GM21526 (cell line): Measurements from ENCODE around the gene SLC5A9.
A peak's percentile ranks its signal among the peaks of the same experiment; 100 is the strongest.
"Not testable (repeated sequence)": the region's sequence is repeated elsewhere in the genome, so short reads cannot be mapped to it uniquely, and the experiment has no call there.

Source experiments
- ATAC-seq: cut with Tn5 transposase; IDR thresholded peaks from one replicate; pipeline ENCODE4 v1.9.1; 2021; ENCODE audit warnings: moderate library complexity; ENCODE audit not compliant: unreplicated experiment, low FRiP score

The SLC5A9 gene

GRCh38 chr1:48235652-48236051, 13.1 kb downstream of the SLC5A9 start:
- ATAC-seq, result no peak

GRCh38 chr1:48236716-48237470, 14.4 kb downstream of the SLC5A9 start:
- ATAC-seq, result peak; percentile 74

- no peak for ATAC-seq
Measured at GRCh38 chr1:48242141-48242736, 19.7 kb downstream of the SLC5A9 start.

GRCh38 chr1:48245106-48245505, 22.6 kb downstream of the SLC5A9 start:
- no peak for ATAC-seq

GRCh38 chr1:48246727-48247126, 24.2 kb downstream of the SLC5A9 start:
- no peak for ATAC-seq

GRCh38 chr1:48248356-48248755, 25.8 kb downstream of the SLC5A9 start:
- ATAC-seq, result no peak

GRCh38 chr1:48249868-48250267, 27.4 kb downstream of the SLC5A9 start:
- no peak for ATAC-seq

GRCh38 chr1:48250572-48250971, 28.1 kb downstream of the SLC5A9 start:
- ATAC-seq, result no peak

- ATAC-seq, result no peak
Measured at GRCh38 chr1:48251323-48251722, 28.8 kb downstream of the SLC5A9 start.

GRCh38 chr1:48251821-48252220, 29.3 kb downstream of the SLC5A9 start:
- ATAC-seq, result no peak

GRCh38 chr1:48254254-48254653, 31.7 kb downstream of the SLC5A9 start:
- no peak for ATAC-seq

GRCh38 chr1:48258106-48258505, 35.6 kb downstream of the SLC5A9 start:
- ATAC-seq, result no peak

GRCh38 chr1:48261881-48262400, 39.4 kb downstream of the SLC5A9 start:
- ATAC-seq, result no peak

GRCh38 chr1:48263041-48263440, 40.5 kb downstream of the SLC5A9 start:
- ATAC-seq, result no peak

- no peak for ATAC-seq
Measured at GRCh38 chr1:48266576-48266975, 44.1 kb downstream of the SLC5A9 start.

GRCh38 chr1:48277437-48277836, 54.9 kb downstream of the SLC5A9 start:
- not testable (repeated sequence) for ATAC-seq

GRCh38 chr1:48282329-48282728, 59.8 kb downstream of the SLC5A9 start:
- not testable (repeated sequence) for ATAC-seq

GRCh38 chr1:48284696-48285420, 62.3 kb downstream of the SLC5A9 start:
- not testable (repeated sequence) for ATAC-seq

- no peak for ATAC-seq
Measured at GRCh38 chr1:48285525-48285924, 63.0 kb downstream of the SLC5A9 start.

GRCh38 chr1:48291421-48291820, 68.9 kb downstream of the SLC5A9 start:
- no peak for ATAC-seq

GRCh38 chr1:48292706-48293105, 70.2 kb downstream of the SLC5A9 start:
- ATAC-seq, result no peak
